PC-9 (cell line): ENCODE results near the gene CD81. TPM values are rescaled to one million over a fixed set of nuclear protein-coding genes. Genes with fewer than 3 reads are reported as not detected.

Source experiments
- BruUV-seq: library from RNA; stranded (reverse); fragments of 400-500 nt; replicated peaks from 2 replicates; lab custom pipeline; 2021; lab: Mats Ljungman, UMichigan
- CTCF ChIA-PET: fragments of 300-600 bp; sonication (Branson Sonifier 250); formaldehyde crosslinking; loops from one replicate; lab custom pipeline; 2022; ENCODE audit warnings: antibody characterized with exemption; lab: Charles Lee
- POLR2A ChIA-PET: fragments of 300-600 bp; sonication (Branson Sonifier 250); formaldehyde crosslinking; loops from one replicate; lab custom pipeline; 2022; ENCODE audit warnings: antibody characterized with exemption; ENCODE audit not compliant: unreplicated experiment; lab: Charles Lee
- DNase-seq, 2 experiments: peaks; one replicate each; pipeline versions ENCODE4 v3.0.0 to v3.0.0-alpha.2; 2015 to 2022; ENCODE audit warnings: mixed read lengths in 1 of 2
- H2AFZ ChIP-seq: fragments of 200-600 bp; sonication (generic); 2 replicates; pipeline ENCODE4 v1.8.1; 2017; ENCODE audit warnings: antibody characterized with exemption
- H3F3A ChIP-seq: fragments of 200-600 bp; sonication (generic); 2 replicates; pipeline ENCODE4 v1.8.1; 2017; ENCODE audit warnings: antibody characterized with exemption, mild to moderate bottlenecking, low read depth; ENCODE audit not compliant: insufficient read depth
- H3K27ac ChIP-seq: fragments of 200-600 bp; sonication (generic); 2 replicates; pipeline ENCODE4 v1.6.1; 2016; ENCODE audit warnings: mixed run types
- H3K27me3 ChIP-seq: fragments of 200-600 bp; sonication (generic); 2 replicates; pipeline ENCODE4 v1.6.1; 2016; ENCODE audit warnings: low read depth, mixed run types; ENCODE audit not compliant: insufficient read depth
- H3K36me3 ChIP-seq: fragments of 200-600 bp; sonication (generic); 2 replicates; pipeline ENCODE4 v1.6.1; 2016; ENCODE audit warnings: low read depth, mixed run types
- H3K4me1 ChIP-seq: fragments of 200-600 bp; sonication (generic); replicated peaks from 2 replicates; pipeline ENCODE4 v1.6.1; 2016; ENCODE audit warnings: mixed run types; ENCODE audit not compliant: insufficient read depth
- H3K4me2 ChIP-seq: fragments of 200-600 bp; sonication (generic); 2 replicates; pipeline ENCODE4 v1.6.1; 2017; ENCODE audit warnings: mixed run types
- H3K4me3 ChIP-seq: fragments of 200-600 bp; sonication (generic); 2 replicates; pipeline ENCODE4 v1.6.1; 2016; ENCODE audit warnings: mixed run types
- H3K79me2 ChIP-seq: fragments of 200-600 bp; sonication (generic); 2 replicates; pipeline ENCODE4 v1.6.1; 2017; ENCODE audit warnings: low read depth, mixed run types
- H3K9me2 ChIP-seq: fragments of 200-600 bp; sonication (generic); 2 replicates; pipeline ENCODE4 v1.8.1; 2017; ENCODE audit warnings: mild to moderate bottlenecking; ENCODE audit not compliant: insufficient read depth
- H3K9me3 ChIP-seq: fragments of 200-600 bp; sonication (generic); 2 replicates; pipeline ENCODE4 v1.8.1; 2016; ENCODE audit warnings: low read depth; ENCODE audit not compliant: insufficient read depth
- H4K20me1 ChIP-seq: fragments of 200-600 bp; sonication (generic); 2 replicates; pipeline ENCODE4 v1.8.1; 2017; ENCODE audit not compliant: insufficient read depth
- CTCF ChIP-seq: fragments of 200-600 bp; sonication (generic); conservative IDR thresholded peaks from 2 replicates; pipeline ENCODE4 v1.6.1; 2017; ENCODE audit warnings: mixed run types, antibody characterized with exemption, mild to moderate bottlenecking, moderate library complexity
- EZH2 ChIP-seq: fragments of 200-600 bp; sonication (generic); IDR thresholded peaks from 2 replicates; pipeline ENCODE4 v1.8.0; 2017; ENCODE audit warnings: antibody characterized with exemption, low read depth
- intact Hi-C: fragments of 100-400 bp; cut with micrococcal nuclease; formaldehyde crosslinking; loops from one replicate; pipeline ENCODE4 v1.10.0; 2022; ENCODE audit not compliant: unreplicated experiment
- total RNA-seq: library from RNA; stranded (reverse); gene quantifications from 2 replicates; pipeline ENCODE4 v1.2.3, GENCODE V29; 2021

CD81 gene
- total RNA-seq, 1 experiment from 2014 or later = 180 TPM

- no peaks in the 10 kb centered on the region for H3K9me3 ChIP-seq
- DNase-seq = no peak
- no peaks in the 10 kb centered on the region for H3K27me3 ChIP-seq
- no peaks in the 10 kb centered on the region for H3K9me2 ChIP-seq
- intact Hi-C loops = no loop called here
- BruUV-seq = no TSS peak
- no peak overlapping the region for H3K4me3 ChIP-seq
- no peaks in the 10 kb centered on the region for H3F3A ChIP-seq
- ChIA-PET POLR2A (no interaction called here), CTCF (interaction anchor here (0.6 kb wide), 1 partner anchor 12 kb away, joined by 3 read pairs; the partner anchor contains the start of gene TSSC4)
- no peak overlapping the region for H3K4me2 ChIP-seq
- H3K27ac ChIP-seq = no peak overlapping the region
- TF ChIP-seq CTCF (no peak), EZH2 (no peak)
- H3K36me3 ChIP-seq = no peaks in the 10 kb centered on the region
- H3K4me1 ChIP-seq = 0 out of 2 replicates have a peak, but pooled peaks cover 7% of the 10 kb centered on the region
- peaks cover 32% of the 10 kb centered on the region for H3K79me2 ChIP-seq
- no peak overlapping the region for H2AFZ ChIP-seq
- H4K20me1 ChIP-seq = peaks cover 27% of the 10 kb centered on the region
These were observed 11.6 kb downstream of the CD81 start for GRCh38 chr11:2388431-2389376.

- peaks cover 32% of the 10 kb centered on the region for H3K79me2 ChIP-seq
- no TSS peak for BruUV-seq
- POLR2A ChIA-PET = no interaction called here
These were observed 12.4 kb downstream of the CD81 start for GRCh38 chr11:2389377-2390026.

More at GRCh38 chr11:2389377-2390026, 12.4 kb downstream of the CD81 start:
- Histone ChIP-seq H3K4me1 (0 out of 2 replicates have a peak, but pooled peaks cover 7% of the 10 kb centered on the region), H2AFZ (no peak overlapping the region), H3K36me3 (no peaks in the 10 kb centered on the region), H3K9me2 (no peaks in the 10 kb centered on the region), H3F3A (no peaks in the 10 kb centered on the region), H3K4me2 (no peak overlapping the region), H3K27me3 (no peaks in the 10 kb centered on the region), H3K27ac (no peak overlapping the region), H3K9me3 (no peaks in the 10 kb centered on the region), H3K4me3 (no peak overlapping the region), H4K20me1 (peaks cover 27% of the 10 kb centered on the region)
- DNase-seq = no peak
- TF ChIP-seq CTCF (no peak), EZH2 (no peak)
- intact Hi-C loops = no loop called here
- CTCF ChIA-PET = no interaction called here
